ENCODE results near the gene C7orf25.

C7orf25 gene

DNA sequence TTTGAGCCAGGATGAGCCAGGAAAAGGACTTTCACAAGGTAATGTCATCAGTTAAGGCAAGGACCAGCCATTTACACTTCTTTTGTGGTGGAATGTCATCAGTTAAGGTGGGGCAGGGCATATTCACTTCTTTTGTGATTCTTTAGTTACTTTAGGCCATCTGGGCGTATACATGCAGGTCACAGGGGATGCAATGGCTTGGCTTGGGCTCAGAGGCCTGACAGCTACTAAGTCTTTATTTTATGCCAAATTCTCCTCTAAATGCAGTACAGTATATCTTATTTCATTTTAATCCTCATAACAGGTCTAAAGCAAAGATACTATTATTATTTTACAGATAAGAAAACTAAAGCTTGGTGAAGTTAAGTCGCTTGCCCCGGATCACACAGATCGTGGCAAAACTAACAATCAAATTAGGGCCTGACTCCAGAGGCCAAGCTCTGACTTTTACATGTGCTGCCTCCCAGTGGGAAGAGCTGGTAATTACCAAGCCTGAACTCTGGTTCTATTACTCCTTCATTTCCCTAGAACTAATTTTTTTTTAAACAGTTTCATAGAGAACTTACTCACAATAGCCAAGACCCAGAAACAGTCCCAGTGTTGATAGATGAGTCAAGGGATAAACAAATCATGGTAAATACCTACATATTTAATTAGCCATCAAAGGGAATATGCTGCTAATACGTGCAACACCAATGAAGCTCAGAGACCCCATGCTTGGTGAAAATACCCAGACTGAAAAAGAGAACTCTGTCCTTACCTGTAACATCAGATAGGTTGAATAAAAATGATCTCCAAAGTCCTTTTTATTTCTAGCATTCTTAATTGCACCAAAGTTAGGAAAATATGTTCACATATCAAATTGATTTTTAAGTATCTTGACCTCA is 35.4 kb downstream of the C7orf25 start:
- FAIRE-seq = no peak

DNA sequence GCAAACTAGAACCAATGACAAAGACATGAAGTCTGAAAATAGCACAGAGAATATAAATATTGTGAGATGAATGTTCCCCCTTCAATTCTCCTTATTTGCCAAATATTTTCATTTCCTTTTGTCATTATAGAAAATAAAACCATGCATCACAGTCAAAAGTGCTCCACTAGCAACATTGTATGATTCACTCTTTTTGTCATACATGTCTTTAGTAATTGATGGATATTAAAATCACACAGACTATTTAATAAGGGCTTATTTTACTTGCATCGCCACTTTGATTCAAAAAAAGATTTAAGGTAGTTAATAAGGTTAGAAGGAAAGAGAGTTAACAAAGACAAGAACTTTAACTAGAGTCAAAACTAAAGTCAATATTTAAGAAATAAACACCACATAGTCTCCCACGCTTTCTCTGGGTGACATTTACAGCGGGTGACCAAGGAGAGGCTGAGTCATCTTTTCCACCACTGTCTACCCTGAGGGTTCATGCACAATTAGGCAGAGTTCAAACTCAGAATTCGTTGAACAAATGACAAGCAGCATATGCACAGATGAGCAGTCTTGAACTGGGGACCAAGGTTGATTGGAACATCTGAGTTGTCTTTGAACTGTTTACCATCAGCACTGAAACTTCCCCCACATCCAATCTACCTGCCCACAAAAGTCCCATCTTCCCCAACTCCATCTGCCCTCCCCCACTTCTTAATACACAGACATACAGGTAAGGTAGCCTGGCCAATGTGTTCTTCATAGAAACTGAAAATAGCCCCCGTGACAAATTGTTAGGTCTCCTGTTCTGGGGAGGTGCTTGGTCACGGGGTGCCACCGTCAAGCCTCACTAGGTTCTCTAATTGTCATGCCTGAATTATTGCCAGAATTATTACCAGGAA is 42.5 kb downstream of the C7orf25 start:
- no peak for FAIRE-seq

DNA sequence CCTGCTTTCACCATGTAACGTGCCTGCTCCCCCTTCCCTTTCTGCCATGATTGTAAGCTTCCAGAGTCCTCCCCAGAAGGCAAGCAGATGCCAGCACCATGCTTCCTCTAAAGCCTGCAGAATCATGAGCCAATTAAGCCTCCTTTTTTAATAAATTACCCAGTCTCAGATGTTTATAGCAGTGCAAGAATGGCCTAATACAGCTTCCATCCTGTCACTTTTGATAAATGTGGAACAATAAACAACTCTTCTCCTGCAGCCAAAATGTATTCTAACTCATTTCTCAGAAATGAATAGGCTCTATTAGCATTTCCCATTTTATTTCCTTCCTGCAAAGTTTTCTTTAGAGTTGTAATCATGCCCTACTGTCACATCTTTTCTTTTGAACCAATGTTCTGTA is 43.4 kb downstream of the C7orf25 start:
- FAIRE-seq = no peak

Measured in colon (tissue), 2 donors.